Smooth muscle cell (in vitro differentiated cells): ENCODE measurements around the gene CLNS1A. TPM values are rescaled to one million over a fixed set of nuclear protein-coding genes. Genes with fewer than 3 reads are reported as not detected.

Experiments
- DNase-seq: peaks from one replicate; lab custom pipeline; 2025; ENCODE audit not compliant: unreplicated experiment; lab: John Stamatoyannopoulos, UW
- H2AFZ ChIP-seq: fragments of 200-600 bp; sonication (generic); 2 replicates; pipeline ENCODE4 v1.6.0; 2016; ENCODE audit warnings: antibody characterized with exemption, low read depth, mild to moderate bottlenecking
- H3F3A ChIP-seq: fragments of 200-600 bp; sonication (generic); 2 replicates; pipeline ENCODE4 v1.6.0; 2017; ENCODE audit warnings: antibody characterized with exemption, low read depth
- H3K27ac ChIP-seq: fragments of 200-600 bp; sonication (generic); 2 replicates; pipeline ENCODE4 v1.5.1; 2016; ENCODE audit warnings: low read depth, mild to moderate bottlenecking
- H3K27me3 ChIP-seq: fragments of 200-600 bp; sonication (generic); 2 replicates; pipeline ENCODE4 v1.6.1; 2016; ENCODE audit warnings: low read depth, mild to moderate bottlenecking
- H3K36me3 ChIP-seq: fragments of 200-600 bp; sonication (generic); 2 replicates; pipeline ENCODE4 v1.5.1; 2016; ENCODE audit warnings: low read depth
- H3K4me1 ChIP-seq: fragments of 200-600 bp; sonication (generic); 2 replicates; pipeline ENCODE4 v1.5.1; 2016; ENCODE audit warnings: low read depth
- H3K4me2 ChIP-seq: fragments of 200-600 bp; sonication (generic); 2 replicates; pipeline ENCODE4 v1.6.0; 2016; ENCODE audit warnings: mild to moderate bottlenecking
- H3K4me3 ChIP-seq: fragments of 200-600 bp; sonication (generic); 2 replicates; pipeline ENCODE4 v1.5.1; 2016; ENCODE audit warnings: mild to moderate bottlenecking
- H3K79me2 ChIP-seq: fragments of 200-600 bp; sonication (generic); 2 replicates; pipeline ENCODE4 v1.6.0; 2016; ENCODE audit warnings: low read depth, mild to moderate bottlenecking
- H3K9ac ChIP-seq: fragments of 200-600 bp; sonication (generic); 2 replicates; pipeline ENCODE4 v1.6.0; 2016; ENCODE audit warnings: low read depth
- H3K9me3 ChIP-seq: fragments of 200-600 bp; sonication (generic); replicated peaks from 2 replicates; pipeline ENCODE4 v1.5.1; 2016; ENCODE audit warnings: low read depth
- H4K20me1 ChIP-seq: fragments of 200-600 bp; sonication (generic); 2 replicates; pipeline ENCODE4 v1.6.0; 2016; ENCODE audit warnings: low read depth
- WGBS: methylation state at CpG from one replicate; pipeline ENCODE4 v1.1.7; 2016; ENCODE audit warnings: low lambda C conversion rate; 5-methylcytosine and 5-hydroxymethylcytosine counted together
- polyA plus RNA-seq: library from polyadenylated mRNA; unstranded; fragments of >200 nt; fragmentation: Nextera tagmentation; extraction: Ambion mirVana; gene quantifications from 2 replicates; pipeline ENCODE4 v1.2.1, GENCODE V29; 2016
- total RNA-seq: library from RNA; depleted of rRNA; stranded (reverse); fragments of >200 nt; gene quantifications from 2 replicates; pipeline ENCODE4 v1.2.3, GENCODE V29; 2014
- TF ChIP-seq, protein P1 (sequence below): fragments of 200-600 bp; sonication (generic); IDR thresholded peaks from 2 replicates; pipeline ENCODE4 v1.5.1; 2017; ENCODE audit warnings: borderline replicate concordance, mild to moderate bottlenecking, antibody characterized with exemption; ENCODE audit not compliant: insufficient read depth, poor library complexity, severe bottlenecking

The CLNS1A gene
- total and polyA plus RNA-seq, 2 experiments from 2014 or later, result 67.3 to 132 TPM

GRCh38 chr11:77660947-77661346 lies 23.4 kb upstream of the CLNS1A start:
- H2AFZ ChIP-seq, result no peak overlapping the region
- H3K4me1 ChIP-seq, result no peaks in the 10 kb centered on the region
- no peak overlapping the region for H3K4me3 ChIP-seq
- H3K36me3 ChIP-seq, result no peaks in the 10 kb centered on the region
- no peak overlapping the region for H3K4me2 ChIP-seq
- no peak overlapping the region for H3K27ac ChIP-seq
- H3K79me2 ChIP-seq, result no peaks in the 10 kb centered on the region
- no peaks in the 10 kb centered on the region for H4K20me1 ChIP-seq
- H3K9me3 ChIP-seq, result no peaks in the 10 kb centered on the region
- no peak for DNase-seq
- 96% methylated on average over 1 of the region's 1 CpG for WGBS
- no peak overlapping the region for H3K9ac ChIP-seq
- TF ChIP-seq, protein P1, sequence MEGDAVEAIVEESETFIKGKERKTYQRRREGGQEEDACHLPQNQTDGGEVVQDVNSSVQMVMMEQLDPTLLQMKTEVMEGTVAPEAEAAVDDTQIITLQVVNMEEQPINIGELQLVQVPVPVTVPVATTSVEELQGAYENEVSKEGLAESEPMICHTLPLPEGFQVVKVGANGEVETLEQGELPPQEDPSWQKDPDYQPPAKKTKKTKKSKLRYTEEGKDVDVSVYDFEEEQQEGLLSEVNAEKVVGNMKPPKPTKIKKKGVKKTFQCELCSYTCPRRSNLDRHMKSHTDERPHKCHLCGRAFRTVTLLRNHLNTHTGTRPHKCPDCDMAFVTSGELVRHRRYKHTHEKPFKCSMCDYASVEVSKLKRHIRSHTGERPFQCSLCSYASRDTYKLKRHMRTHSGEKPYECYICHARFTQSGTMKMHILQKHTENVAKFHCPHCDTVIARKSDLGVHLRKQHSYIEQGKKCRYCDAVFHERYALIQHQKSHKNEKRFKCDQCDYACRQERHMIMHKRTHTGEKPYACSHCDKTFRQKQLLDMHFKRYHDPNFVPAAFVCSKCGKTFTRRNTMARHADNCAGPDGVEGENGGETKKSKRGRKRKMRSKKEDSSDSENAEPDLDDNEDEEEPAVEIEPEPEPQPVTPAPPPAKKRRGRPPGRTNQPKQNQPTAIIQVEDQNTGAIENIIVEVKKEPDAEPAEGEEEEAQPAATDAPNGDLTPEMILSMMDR, result no peak
- no peaks in the 10 kb centered on the region for H3K27me3 ChIP-seq
- H3F3A ChIP-seq, result no peaks in the 10 kb centered on the region

GRCh38 chr11:77658213-77659013 lies 20.8 kb upstream of the CLNS1A start:
- Histone ChIP-seq H3K27ac (no peak overlapping the region), H3K36me3 (no peaks in the 10 kb centered on the region), H2AFZ (no peak overlapping the region), H4K20me1 (no peaks in the 10 kb centered on the region), H3F3A (no peaks in the 10 kb centered on the region), H3K4me1 (no peaks in the 10 kb centered on the region), H3K9me3 (no peaks in the 10 kb centered on the region), H3K27me3 (no peaks in the 10 kb centered on the region), H3K79me2 (no peaks in the 10 kb centered on the region), H3K9ac (no peak overlapping the region), H3K4me2 (peak overlapping the region; percentile 64), H3K4me3 (no peak overlapping the region)
- DNase-seq, result no peak
- TF ChIP-seq, protein P1, result no peak
- 93% methylated on average over 4 of the region's 4 CpGs for WGBS

DNA sequence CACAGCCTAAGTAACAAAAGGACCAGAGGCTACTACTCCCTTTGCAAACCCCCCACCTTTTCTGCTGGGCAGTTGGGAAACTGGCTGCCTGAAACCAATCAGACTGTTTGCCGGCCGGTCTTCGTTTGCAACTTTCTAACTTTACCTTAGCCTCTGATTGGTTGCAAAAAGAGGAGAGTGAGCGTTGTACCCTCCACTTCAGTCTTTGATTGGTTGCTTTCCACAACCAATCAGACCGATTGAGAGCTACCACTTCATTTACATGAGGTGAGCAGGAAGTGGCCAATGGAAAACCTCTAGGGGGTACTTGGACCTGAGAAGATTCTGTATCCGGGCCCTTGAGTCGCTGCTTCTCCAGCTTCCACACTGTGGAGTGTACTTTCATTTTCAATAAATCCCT lies 18.8 kb upstream of the CLNS1A start:
- no peaks in the 10 kb centered on the region for H3F3A ChIP-seq
- no peak overlapping the region for H3K27ac ChIP-seq
- no peak for DNase-seq
- no peak overlapping the region for H3K4me3 ChIP-seq
- no peak overlapping the region for H3K9ac ChIP-seq
- no peaks in the 10 kb centered on the region for H3K4me1 ChIP-seq
- H3K27me3 ChIP-seq, result no peaks in the 10 kb centered on the region
- TF ChIP-seq, protein P1, result no peak
- no peak overlapping the region for H2AFZ ChIP-seq
- WGBS, result 87% methylated on average over 7 of the region's 7 CpGs
- H3K79me2 ChIP-seq, result no peaks in the 10 kb centered on the region
- H3K9me3 ChIP-seq, result no peaks in the 10 kb centered on the region
- no peak overlapping the region for H3K4me2 ChIP-seq
- H3K36me3 ChIP-seq, result no peaks in the 10 kb centered on the region
- no peaks in the 10 kb centered on the region for H4K20me1 ChIP-seq

DNA sequence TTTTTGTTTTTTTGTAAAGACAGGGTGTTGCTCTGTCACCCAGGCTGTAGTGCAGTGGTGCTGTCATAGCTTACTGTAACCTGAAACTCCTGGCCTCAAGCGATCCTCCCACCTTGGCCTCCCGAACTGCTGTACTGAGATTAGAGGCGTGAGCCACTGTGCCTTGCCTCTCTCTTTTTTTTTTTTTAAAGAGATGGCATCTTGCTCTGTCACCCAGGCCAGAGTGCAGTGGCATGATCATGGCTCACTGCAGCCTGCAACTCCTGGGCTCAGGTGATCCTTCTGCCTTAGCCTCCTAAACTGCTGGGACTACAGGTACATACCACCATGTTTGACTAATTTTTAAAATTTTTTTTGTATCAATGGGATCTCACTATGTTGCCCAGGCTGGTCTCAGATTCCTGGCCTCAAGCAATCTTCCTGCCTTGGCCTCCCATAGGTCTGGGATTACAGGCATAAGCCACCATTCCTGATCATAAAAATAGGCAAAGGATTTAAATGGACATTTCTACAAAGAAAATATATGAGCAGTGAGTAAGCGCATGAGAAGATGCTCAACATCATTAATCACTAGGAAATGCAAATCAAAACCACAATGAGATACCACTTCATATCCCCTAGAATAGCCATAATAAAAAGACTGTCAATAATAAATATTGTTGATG lies 17.3 kb upstream of the CLNS1A start:
- Histone ChIP-seq H3K9ac (no peak overlapping the region), H3K27me3 (no peaks in the 10 kb centered on the region), H3K79me2 (no peaks in the 10 kb centered on the region), H3K36me3 (no peaks in the 10 kb centered on the region), H3K4me1 (no peaks in the 10 kb centered on the region), H3K9me3 (no peaks in the 10 kb centered on the region), H3K4me2 (no peak overlapping the region), H3K27ac (no peak overlapping the region), H2AFZ (no peak overlapping the region), H4K20me1 (no peaks in the 10 kb centered on the region), H3K4me3 (no peak overlapping the region), H3F3A (no peaks in the 10 kb centered on the region)
- WGBS, result 92% methylated on average over 4 of the region's 4 CpGs
- TF ChIP-seq, protein P1, result no peak
- DNase-seq, result no peak
